Measurements from ENCODE around the gene OR51L1.

The OR51L1 gene

DNA sequence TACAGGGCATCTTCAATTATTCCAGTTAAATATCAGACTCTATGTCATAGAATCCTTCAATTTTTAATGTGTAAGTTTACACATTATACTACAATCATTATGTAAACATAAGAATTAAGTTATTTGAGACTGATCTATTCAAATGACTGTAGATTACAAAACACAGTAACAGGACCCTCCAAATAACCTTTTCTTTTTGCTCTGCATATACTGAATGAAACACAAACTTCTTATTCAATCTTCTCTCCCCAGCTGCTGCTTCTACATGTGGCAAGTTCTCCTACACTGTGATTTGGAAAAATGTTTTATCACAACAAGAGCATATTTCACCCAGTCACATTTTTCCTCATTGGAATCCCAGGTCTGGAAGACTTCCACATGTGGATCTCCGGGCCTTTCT lies 51.6 kb downstream of the OR51L1 start, which contains the start of gene OR52J3:
OR52J3 (plus strand) TSS at position 301 of the 400 bp plus-strand sequence; CDS start at position 301, 0 bp downstream.
- no peak within 1 kb of the TSS for H3K4me3 ChIP-seq

DNA sequence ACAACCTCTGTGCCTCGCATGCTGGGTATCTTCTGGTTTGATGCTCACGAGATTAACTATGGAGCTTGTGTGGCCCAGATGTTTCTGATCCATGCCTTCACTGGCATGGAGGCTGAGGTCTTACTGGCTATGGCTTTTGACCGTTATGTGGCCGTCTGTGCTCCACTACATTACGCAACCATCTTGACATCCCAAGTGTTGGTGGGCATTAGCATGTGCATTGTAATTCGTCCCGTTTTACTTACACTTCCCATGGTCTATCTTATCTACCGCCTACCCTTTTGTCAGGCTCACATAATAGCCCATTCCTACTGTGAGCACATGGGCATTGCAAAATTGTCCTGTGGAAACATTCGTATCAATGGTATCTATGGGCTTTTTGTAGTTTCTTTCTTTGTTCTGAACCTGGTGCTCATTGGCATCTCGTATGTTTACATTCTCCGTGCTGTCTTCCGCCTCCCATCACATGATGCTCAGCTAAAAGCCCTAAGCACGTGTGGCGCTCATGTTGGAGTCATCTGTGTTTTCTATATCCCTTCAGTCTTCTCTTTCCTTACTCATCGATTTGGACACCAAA lies 52.2 kb downstream of the OR51L1 start:
- H3K27me3 ChIP-seq, result no peaks in the 10 kb centered on the region
- TF ChIP-seq, protein P1, sequence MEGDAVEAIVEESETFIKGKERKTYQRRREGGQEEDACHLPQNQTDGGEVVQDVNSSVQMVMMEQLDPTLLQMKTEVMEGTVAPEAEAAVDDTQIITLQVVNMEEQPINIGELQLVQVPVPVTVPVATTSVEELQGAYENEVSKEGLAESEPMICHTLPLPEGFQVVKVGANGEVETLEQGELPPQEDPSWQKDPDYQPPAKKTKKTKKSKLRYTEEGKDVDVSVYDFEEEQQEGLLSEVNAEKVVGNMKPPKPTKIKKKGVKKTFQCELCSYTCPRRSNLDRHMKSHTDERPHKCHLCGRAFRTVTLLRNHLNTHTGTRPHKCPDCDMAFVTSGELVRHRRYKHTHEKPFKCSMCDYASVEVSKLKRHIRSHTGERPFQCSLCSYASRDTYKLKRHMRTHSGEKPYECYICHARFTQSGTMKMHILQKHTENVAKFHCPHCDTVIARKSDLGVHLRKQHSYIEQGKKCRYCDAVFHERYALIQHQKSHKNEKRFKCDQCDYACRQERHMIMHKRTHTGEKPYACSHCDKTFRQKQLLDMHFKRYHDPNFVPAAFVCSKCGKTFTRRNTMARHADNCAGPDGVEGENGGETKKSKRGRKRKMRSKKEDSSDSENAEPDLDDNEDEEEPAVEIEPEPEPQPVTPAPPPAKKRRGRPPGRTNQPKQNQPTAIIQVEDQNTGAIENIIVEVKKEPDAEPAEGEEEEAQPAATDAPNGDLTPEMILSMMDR (IDR thresholded peaks at IDR 0.05), result no peak
- no peaks in the 10 kb centered on the region for H3K4me1 ChIP-seq
- DNase-seq, result no peak
- intact Hi-C loops (cut with DNase I; ENCODE audit: low total_unique reads), result no loop called here
- no peak overlapping the region for H3K27ac ChIP-seq
- no peak overlapping the region for H3K4me3 ChIP-seq
- H3K9me3 ChIP-seq, result no peaks in the 10 kb centered on the region
- no peaks in the 10 kb centered on the region for H3K36me3 ChIP-seq

More for the DNA sequence above, 51.6 kb downstream of the OR51L1 start, which contains the start of gene OR52J3:
- DNase-seq, result no peak
- H3K27ac ChIP-seq, result no peak within 1 kb of the TSS
- intact Hi-C loops (cut with DNase I; ENCODE audit: low total_unique reads), result no loop called here
- TF ChIP-seq, protein P1 (IDR thresholded peaks at IDR 0.05), result no peak
- no peaks in the 10 kb centered on the region for H3K27me3 ChIP-seq
- H3K36me3 ChIP-seq, result no peaks in the 10 kb centered on the region
- no peaks in the 10 kb centered on the region for H3K4me1 ChIP-seq
- H3K9me3 ChIP-seq, result no peaks in the 10 kb centered on the region

Data from tibial artery (tissue), 4 donors.